Heart left ventricle (tissue), 16 donors: ENCODE data around the gene ZDHHC24. TPM values are rescaled to one million over a fixed set of nuclear protein-coding genes. Genes with fewer than 3 reads are reported as not detected.

Experiments used
- ATAC-seq, 4 donors: fragments of 200-7000 bp; cut with Tn5 transposase; one replicate each; pipeline ENCODE4 v1.9.1; 2020 to 2022; ENCODE audit warnings: moderate library complexity in 4 of 4, mild to moderate bottlenecking in 3 of 4, moderate number of reproducible peaks in 1 of 4
- DNase-seq, 5 donors: peaks; one replicate each; pipeline ENCODE4 v3.0.0-alpha.2; 2020
- H3K27ac ChIP-seq, 12 donors: fragments of 200-600 bp; sonication (generic) in 4 of 12; one replicate each; pipeline versions ENCODE4 v1.5.0 to v1.8.0; 2016 to 2022; ENCODE audit warnings: mild to moderate bottlenecking in 2 of 12
- H3K27me3 ChIP-seq, 9 donors: fragments of 200-600 bp; sonication (generic) in 2 of 9; one replicate each; pipeline versions ENCODE4 v1.5.1 to v1.8.0; 2016 to 2022; ENCODE audit warnings: mild to moderate bottlenecking in 3 of 9
- H3K36me3 ChIP-seq, 9 donors: fragments of 200-600 bp; sonication (generic) in 2 of 9; one replicate each; pipeline versions ENCODE4 v1.5.0 to v1.8.0; 2018 to 2022; ENCODE audit warnings: mild to moderate bottlenecking in 2 of 9
- H3K4me1 ChIP-seq, 12 donors: fragments of 200-600 bp; sonication (generic) in 4 of 12; one replicate each; pipeline versions ENCODE4 v1.5.0 to v1.8.0; 2016 to 2022; ENCODE audit warnings: mild to moderate bottlenecking in 3 of 12
- H3K4me3 ChIP-seq, 12 donors: fragments of 200-600 bp; sonication (generic) in 4 of 12; one replicate each; pipeline versions ENCODE4 v1.5.0 to v1.8.0; 2017 to 2022; ENCODE audit warnings: mild to moderate bottlenecking in 9 of 12, moderate library complexity in 4 of 12
- H3K9me3 ChIP-seq, 12 donors: fragments of 200-600 bp; sonication (generic) in 4 of 12; one replicate each; pipeline versions ENCODE4 v1.5.0 to v1.8.0; 2016 to 2022; ENCODE audit warnings: mild to moderate bottlenecking in 1 of 12
- POLR2A ChIP-seq, 2 donors: fragments of 450-650 bp; IDR thresholded peaks; one replicate each; pipeline ENCODE4 v1.6.1; 2017; ENCODE audit warnings: antibody characterized with exemption in 2 of 2, mild to moderate bottlenecking in 2 of 2, moderate library complexity in 2 of 2
- WGBS, 4 donors: extraction: QIAGEN DNeasy Blood & Tissue Kit in 2 of 4; methylation state at CpG; one replicate each; pipeline versions ENCODE4 v1.1.5 to v1.1.7; 2013 to 2018; 5-methylcytosine and 5-hydroxymethylcytosine counted together
- intact Hi-C, 10 donors: fragments of 100-400 bp; cut with DNase I; formaldehyde crosslinking; loops; one replicate each; pipeline versions ENCODE4 v1.11.1 to v1.14.2; 2022
- polyA plus RNA-seq, 2 donors: library from polyadenylated mRNA; stranded (reverse); fragments of 200-250 nt; gene quantifications; one replicate each; pipeline ENCODE4 v1.2.3, GENCODE V29; 2013
- total RNA-seq, 9 donors: library from RNA; depleted of rRNA in 2 of 9; stranded (reverse); fragments of >200 nt in 2 of 9; fragmentation: NEBNext Ultra II Directional in 3 of 9; extraction: Animal tissue kit (Norgen Biotek cat#: 25700) in 3 of 9; gene quantifications; one replicate each; pipeline versions ENCODE4 v1.1.0 to v1.2.4, GENCODE V29; 2016 to 2023
- TF ChIP-seq, protein P1 (sequence below), 12 donors: fragments of 200-600 bp; sonication (generic) in 4 of 12; IDR thresholded peaks; one replicate each; pipeline versions ENCODE4 v1.5.0 to v1.8.0; 2018 to 2022; ENCODE audit warnings: antibody characterized with exemption in 12 of 12, mild to moderate bottlenecking in 5 of 12
- donor health status: ischemic (EF 13 %, LVEDD 7.1; RV severe dilation, severe dysfunction).
- donor health status: healthy with polysubstance abuse.
- donor health status: DM: no; HTN: yes; CAD: no.
- donor health status: DM: no; HTN: no; CAD: no.
- donor health status: ischemic (EF 25% LVEDD 6.9; RV normal size, moderate dysfunction).
- donor health status: ischemic (EF 25% LVEDD 5.7; RV mildly dilated, moderate dysfunction).
- donor health status: healthy.
- donor health status: DM: yes; HTN: yes; CAD: no.
- donor health status: ischemic (EF 35%, LVEDD 5.7; RV mildly dilated, moderate dysfunction).
- donor health status: nonischemic (EF 11% LVEDD 7.7; RV severe dilation, severe dysfunction).
- donor health status: DM: yes; HTN: yes; CAD: no.
- donor health status: PGD.
- donor health status: ischemic (EF 29% LVEDD 5.4; RV normal size, mild dysfunction).
- donor health status: nonischemic (EF 23%, LVEDD 6.1; RV moderate dilation, normal function).

The ZDHHC24 gene
- total and polyA plus RNA-seq, 11 donors, result 5.1 to 13.2 (median 6.7) TPM

DNA sequence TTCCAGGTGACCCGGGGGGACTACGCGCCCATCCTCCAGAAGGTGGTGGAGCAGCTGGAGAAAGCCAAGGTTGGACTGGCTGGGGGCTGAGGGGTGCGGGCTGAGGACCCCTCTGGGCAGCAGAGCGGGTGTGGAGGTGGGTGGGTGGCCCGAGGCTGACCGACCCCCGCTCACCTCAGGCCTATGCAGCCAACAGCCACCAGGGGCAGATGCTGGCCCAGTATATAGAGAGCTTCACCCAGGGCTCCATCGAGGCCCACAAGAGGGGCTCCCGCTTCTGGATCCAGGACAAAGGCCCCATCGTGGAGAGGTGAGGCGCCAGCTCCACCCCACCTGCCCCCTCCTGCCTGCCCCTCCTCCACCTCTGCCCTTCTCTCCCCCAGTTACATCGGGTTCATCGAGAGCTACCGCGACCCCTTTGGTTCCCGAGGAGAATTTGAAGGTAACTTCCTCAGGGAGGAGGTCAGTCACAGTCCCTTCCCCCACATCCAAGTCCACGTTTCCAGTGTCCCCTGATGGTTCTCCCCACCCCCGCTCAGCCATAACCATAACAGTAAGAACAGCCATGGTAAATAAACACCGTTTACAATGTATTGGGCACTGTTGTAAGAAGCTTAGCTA is 54.4 kb downstream of the ZDHHC24 start:
- intact Hi-C loops, result no loop called here
- WGBS, 4 donors, result 67 to 78% (median 73%) methylated on average over 20 of the region's 20 CpGs
- Histone ChIP-seq H3K36me3 (peaks cover 0 to 83% (median 25%) of the 10 kb centered on the region in 9 donors), H3K27me3 (no peaks in the 10 kb centered on the region), H3K4me3 (no peak overlapping the region), H3K9me3 (no peaks in the 10 kb centered on the region), H3K4me1 (no peaks in the 10 kb centered on the region), H3K27ac (no peak overlapping the region)
- TF ChIP-seq, protein P1, sequence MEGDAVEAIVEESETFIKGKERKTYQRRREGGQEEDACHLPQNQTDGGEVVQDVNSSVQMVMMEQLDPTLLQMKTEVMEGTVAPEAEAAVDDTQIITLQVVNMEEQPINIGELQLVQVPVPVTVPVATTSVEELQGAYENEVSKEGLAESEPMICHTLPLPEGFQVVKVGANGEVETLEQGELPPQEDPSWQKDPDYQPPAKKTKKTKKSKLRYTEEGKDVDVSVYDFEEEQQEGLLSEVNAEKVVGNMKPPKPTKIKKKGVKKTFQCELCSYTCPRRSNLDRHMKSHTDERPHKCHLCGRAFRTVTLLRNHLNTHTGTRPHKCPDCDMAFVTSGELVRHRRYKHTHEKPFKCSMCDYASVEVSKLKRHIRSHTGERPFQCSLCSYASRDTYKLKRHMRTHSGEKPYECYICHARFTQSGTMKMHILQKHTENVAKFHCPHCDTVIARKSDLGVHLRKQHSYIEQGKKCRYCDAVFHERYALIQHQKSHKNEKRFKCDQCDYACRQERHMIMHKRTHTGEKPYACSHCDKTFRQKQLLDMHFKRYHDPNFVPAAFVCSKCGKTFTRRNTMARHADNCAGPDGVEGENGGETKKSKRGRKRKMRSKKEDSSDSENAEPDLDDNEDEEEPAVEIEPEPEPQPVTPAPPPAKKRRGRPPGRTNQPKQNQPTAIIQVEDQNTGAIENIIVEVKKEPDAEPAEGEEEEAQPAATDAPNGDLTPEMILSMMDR (IDR thresholded peaks at IDR 0.05), result peak in 3 of 12 donors; percentile 14 to 24 (median 17)
- TF ChIP-seq POLR2A (IDR thresholded peaks at IDR 0.05), result no peak
- ATAC-seq, result no peak
- DNase-seq, result peak in 1 of 5 donors; percentile 11

DNA sequence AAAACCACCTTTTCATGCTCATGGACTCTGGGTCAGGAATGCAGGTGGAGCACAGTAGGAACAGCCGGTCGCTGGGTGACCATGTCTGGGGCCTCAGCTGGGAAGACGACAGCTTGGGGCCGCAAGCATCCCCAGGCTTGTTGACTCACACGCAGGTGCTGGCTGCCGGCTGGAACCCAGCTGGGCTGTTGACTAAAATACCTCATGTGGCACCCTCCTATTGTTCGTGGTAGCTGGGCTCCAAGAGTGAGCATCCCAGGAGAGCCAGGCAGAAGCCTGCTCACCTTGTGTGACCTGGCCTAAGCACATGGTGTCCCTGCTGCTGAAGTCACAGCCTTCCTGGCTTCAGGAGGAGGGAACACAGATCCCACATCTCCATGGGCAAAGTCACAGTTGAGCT is 56.2 kb downstream of the ZDHHC24 start:
- no peaks in the 10 kb centered on the region for H3K4me1 ChIP-seq
- no peaks in the 10 kb centered on the region for H3K9me3 ChIP-seq
- H3K4me3 ChIP-seq, result no peak overlapping the region
- no peaks in the 10 kb centered on the region for H3K27me3 ChIP-seq
- H3K27ac ChIP-seq, result no peak overlapping the region
- intact Hi-C loops, result no loop called here
- peak in 1 of 5 donors; percentile 19 for DNase-seq
- ATAC-seq, result no peak
- TF ChIP-seq, protein P1 (IDR thresholded peaks at IDR 0.05), result no peak
- TF ChIP-seq POLR2A (IDR thresholded peaks at IDR 0.05), result no peak
- 83 to 91% (median 90%) methylated on average over 5 to 7 of the region's 7 CpGs for WGBS, 4 donors
- peaks cover 0 to 77% (median 16%) of the 10 kb centered on the region in 9 donors for H3K36me3 ChIP-seq

- Histone ChIP-seq H3K27me3 (no peaks in the 10 kb centered on the region), H3K9me3 (no peaks in the 10 kb centered on the region), H3K4me1 (no peaks in the 10 kb centered on the region), H3K4me3 (no peak overlapping the region), H3K27ac (no peak overlapping the region), H3K36me3 (peaks cover 0 to 80% (median 16%) of the 10 kb centered on the region in 9 donors)
- no peak for ATAC-seq
- WGBS, 4 donors, result 89 to 95% (median 94%) methylated on average over 10 of the region's 10 CpGs
- no peak for DNase-seq
- intact Hi-C loops, result no loop called here
- TF ChIP-seq, protein P1 (IDR thresholded peaks at IDR 0.05), result no peak
- no peak for TF ChIP-seq POLR2A (IDR thresholded peaks at IDR 0.05)
Measured at GRCh38 chr11:66488957-66489356, 56.9 kb downstream of the ZDHHC24 start.

DNA sequence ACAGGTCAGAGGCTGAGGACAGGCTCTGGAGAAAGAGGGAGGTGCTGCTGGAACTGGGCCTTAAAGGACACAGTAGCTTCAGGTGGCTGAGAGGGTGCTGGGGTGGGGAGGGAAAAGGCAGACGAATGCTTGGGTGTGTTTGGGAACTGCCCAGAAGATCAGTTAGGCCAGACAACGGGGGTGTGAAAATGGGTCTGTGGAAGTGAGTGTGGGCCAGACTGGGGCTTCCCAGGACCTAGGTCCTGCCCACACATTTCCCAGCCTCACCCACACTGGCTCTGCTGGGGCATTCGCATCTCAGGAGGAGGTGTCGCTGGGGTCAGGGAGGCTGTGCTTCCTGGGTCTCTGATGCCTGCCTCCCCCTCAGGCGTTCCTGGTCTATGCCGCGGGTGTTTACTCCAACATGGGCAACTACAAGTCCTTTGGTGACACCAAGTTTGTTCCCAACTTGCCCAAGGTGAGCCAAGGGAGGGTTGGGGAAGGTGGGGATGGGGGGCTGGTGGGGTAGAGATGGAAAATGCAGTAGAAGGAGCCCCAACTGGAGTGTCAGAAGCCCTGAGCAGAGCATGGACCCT is 61.0 kb downstream of the ZDHHC24 start:
- intact Hi-C loops, result no loop called here
- H3K4me1 ChIP-seq, result peaks cover 0 to 9% (median 4%) of the 10 kb centered on the region in 12 donors
- no peak for DNase-seq
- H3K4me3 ChIP-seq, result no peak overlapping the region
- no peak overlapping the region for H3K27ac ChIP-seq
- ATAC-seq, result no peak
- H3K36me3 ChIP-seq, result peaks cover 0 to 62% (median 13%) of the 10 kb centered on the region in 9 donors
- 80 to 87% (median 85%) methylated on average over 7 of the region's 7 CpGs for WGBS, 4 donors
- no peaks in the 10 kb centered on the region for H3K27me3 ChIP-seq
- TF ChIP-seq, protein P1 (IDR thresholded peaks at IDR 0.05), result no peak
- no peak for TF ChIP-seq POLR2A (IDR thresholded peaks at IDR 0.05)
- no peaks in the 10 kb centered on the region for H3K9me3 ChIP-seq
